HG03342 (cell line): ENCODE measurements around the gene NPY5R.

Experiments used
- ATAC-seq: cut with Tn5 transposase; IDR thresholded peaks from one replicate; pipeline ENCODE4 v1.9.1; 2021; ENCODE audit warnings: mild to moderate bottlenecking, moderate library complexity; ENCODE audit not compliant: unreplicated experiment

The NPY5R gene

DNA sequence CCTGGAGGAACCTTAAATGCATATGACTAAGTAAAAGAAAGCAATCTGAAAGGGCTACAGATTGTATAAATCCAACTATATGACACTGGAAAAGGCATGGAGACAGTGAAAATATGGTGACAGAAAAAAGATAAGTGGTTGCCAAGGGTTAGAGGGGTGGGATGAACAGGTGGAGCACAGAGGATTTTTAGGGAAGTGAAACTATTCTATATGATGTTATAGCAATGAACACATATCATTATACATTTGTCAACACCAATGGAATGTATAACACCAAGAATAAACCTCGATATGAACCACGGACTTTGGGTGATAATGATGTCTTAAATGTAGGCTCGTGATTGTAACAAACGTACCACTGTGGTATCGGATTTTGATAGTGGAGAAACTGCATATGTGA is 40.7 kb downstream of the NPY5R start:
- ATAC-seq, result no peak

DNA sequence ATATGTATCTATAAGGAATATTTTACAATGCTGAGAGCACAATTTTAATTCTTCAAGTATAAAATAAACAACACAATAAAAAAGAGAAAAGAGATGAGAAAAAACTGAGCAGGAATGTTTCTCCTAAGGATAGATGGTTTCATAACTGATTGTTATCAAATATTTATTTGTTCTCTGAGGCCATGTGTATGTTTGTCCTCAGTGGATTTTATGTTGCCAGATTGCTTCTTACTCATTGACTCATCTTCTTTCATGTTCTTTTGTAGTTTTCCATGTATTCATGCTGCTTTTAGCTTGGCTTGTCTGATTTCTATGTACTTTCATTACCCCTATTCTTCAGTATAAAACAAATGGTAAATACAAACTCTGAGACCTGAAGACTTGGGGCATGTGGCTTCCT is 41.2 kb downstream of the NPY5R start:
- no peak for ATAC-seq

DNA sequence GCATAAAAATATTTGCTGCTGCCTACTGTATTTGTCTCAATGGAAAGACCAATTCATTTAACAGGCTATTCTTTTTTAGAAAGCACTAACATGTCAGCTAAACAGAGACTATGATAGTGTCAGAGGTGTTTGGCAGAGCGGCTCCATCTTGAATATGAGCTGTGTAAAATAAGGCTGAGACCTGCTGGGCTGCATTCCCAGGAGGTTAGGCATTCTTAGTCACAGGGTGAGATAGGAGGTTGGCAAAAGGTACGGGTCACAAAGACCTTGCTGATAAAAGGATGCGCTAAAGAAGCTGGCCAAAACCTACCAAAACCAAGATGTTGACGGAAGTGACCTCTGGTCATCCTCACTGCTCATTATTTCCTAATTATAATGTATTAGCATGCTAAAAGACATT is 41.8 kb downstream of the NPY5R start:
- ATAC-seq, result no peak

DNA sequence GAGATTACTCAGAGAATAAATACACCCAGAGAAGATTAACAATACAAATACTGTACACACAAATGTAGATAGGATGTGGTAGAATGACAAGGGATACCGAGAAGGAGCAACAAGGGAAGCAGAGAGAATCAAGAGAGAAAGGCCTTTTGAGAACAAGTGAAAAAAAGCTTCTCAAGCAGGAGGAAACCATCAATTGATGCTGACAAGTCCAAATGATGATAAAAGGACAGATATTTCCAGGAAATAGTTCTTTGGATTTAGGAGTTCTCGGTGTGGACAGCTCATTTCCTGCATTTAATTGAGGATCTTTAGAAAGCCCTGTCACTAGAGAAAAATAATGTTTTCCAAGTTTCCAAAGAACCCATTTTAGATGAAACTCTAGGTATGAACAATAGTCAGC is 48.1 kb downstream of the NPY5R start:
- no peak for ATAC-seq

DNA sequence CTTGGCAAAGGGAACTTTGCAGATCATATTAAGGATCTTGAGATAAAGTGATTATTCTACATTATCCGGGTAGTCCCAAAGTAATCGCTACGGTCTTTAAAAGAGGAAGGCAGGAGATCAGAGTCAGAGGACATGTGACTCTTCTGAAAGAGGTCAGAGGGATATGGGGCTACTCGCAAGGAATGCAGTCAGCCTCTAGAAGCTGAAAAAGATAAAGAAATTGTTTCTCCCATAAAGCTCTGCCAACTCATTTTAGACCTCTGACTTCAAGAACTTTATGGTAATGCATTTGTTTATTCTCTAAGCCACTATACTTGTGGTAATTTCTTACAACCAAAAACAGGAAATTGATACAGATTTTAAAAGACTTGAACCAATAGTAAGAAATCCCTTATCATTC is 48.6 kb downstream of the NPY5R start:
- ATAC-seq, result no peak

DNA sequence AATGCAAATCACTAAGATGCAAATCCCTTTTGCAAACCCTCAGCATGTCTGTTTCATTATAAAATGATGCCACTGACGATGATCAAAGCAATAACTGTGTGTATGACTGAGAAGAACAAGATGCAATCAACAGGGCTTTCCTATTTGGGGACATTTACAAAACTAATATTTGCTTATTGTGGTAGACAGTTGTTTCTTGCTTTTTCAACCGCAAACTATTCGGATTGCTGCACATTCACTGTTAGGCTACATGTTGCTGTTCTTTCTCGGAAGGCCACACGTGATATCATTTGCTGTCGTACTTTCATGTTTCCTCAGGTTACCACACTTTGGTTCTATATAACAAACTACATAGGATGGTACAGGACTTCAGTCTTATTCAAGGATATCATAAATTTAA is 49.8 kb downstream of the NPY5R start:
- no peak for ATAC-seq

DNA sequence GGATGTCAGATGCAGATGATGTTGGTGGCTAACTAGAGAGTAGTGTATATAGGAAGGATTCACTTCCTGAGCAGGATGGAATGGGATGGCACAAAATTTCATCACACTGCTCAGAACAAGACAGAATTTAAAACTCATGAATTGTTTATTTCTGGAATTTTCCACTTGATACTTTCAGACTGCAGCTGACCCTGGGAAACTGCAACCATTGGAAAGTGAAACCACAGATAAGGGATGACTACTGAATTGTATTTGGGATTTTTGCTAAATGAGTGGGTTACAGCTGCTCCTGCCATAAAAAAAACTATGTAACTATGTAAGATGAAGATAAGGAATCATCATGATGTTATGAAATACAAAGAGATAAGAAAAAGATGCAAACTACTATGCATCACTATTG is 51.4 kb downstream of the NPY5R start:
- ATAC-seq, result no peak

DNA sequence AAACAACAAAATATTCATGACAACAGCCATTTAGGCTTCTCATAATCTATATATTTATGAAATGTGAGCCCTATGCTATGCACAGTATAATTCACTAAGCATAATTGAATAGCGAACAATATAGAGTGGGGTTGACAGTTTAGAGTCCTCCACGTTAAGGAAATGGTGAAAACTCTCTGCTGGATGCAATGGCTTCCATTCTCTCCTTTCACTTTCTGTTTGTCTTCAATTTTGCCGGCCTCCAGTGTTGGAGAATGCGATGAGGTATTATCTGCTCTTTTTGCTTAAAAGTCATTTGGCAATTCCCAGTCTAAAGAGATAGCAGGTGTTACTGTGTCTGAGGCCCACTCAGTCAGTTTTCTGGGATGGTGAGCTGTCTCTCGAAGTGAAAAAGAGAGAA is 52.1 kb downstream of the NPY5R start:
- ATAC-seq, result no peak

DNA sequence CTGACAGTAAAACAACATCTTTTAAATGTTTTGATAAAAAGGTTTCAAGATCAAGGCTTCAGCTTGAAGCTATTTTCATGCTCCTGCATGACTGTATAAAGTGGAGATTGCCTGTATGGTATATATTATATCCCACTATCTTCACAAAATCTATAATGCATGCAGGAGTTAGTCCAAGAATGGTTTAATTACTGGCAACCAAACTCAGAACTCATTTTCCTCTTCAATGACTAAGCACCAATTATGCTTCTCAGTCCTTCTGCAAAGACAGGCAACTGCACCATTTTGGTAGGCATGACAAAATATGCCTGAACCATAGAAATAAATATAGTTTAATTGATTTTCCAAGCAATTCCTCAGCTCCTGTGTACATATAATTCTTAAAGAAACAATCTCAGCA is 54.5 kb downstream of the NPY5R start:
- no peak for ATAC-seq

DNA sequence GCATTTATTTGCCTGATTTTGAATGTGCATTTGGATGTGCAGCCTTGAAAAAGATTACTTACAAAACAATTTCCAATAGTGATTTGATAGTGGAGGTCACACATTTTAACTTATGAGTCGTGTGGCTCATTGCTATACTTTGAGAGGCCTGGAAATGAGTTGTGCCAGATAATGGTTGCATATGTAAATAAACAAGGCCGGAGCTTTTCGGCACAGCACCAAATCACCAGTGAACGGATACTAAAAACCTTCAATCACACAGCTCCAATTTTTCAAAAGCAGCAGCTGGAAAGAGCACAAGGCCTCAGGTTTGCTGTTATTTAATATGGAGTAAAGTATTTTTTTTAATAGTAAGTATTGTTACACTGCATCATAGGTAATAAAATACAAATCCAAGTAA is 57.2 kb downstream of the NPY5R start:
- no peak for ATAC-seq
